SKM-1 (cell line): ENCODE data around the gene GMIP.

Experiments
- DNase-seq: peaks from one replicate; lab custom pipeline; 2025; ENCODE audit not compliant: unreplicated experiment; lab: John Stamatoyannopoulos, UW

GMIP gene

GRCh38 chr19:19661141-19661674 lies 17.8 kb upstream of the GMIP start:
- no peak for DNase-seq

DNA sequence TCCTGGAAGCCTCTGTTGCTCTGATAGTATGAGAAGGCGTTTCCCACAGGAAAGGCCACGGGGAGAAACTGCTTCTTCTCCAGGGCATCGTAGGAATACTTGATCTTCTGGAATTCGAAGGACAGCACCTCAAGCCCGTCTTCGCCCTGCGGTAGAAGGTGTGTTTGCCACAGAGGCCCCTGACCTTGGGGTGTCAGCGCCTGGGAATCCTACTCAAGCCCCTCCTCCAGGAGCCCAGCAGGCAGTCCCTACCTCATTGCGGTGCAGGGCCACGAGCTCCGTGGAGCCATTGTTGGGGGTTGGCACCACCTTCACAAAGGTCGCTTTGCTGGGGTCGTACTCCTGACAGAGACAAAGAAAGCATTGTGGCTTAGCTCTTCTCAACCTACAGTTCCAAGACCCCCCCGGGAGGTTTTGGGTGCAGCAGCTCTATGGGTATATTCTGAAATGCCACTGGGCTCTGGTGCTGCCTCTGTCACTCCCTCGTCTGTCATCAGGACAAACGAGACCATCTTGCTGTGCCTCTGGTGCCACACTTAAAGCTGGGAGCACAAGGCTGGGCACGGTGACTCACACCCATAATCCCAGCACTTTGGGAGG lies 16.3 kb upstream of the GMIP start:
- no peak for DNase-seq

- DNase-seq = no peak
Observed at GRCh38 chr19:19657397-19657783, 13.9 kb upstream of the GMIP start.

- no peak for DNase-seq
Observed at GRCh38 chr19:19656451-19657396, 13.3 kb upstream of the GMIP start.

GRCh38 chr19:19655641-19656343 lies 12.3 kb upstream of the GMIP start:
- DNase-seq = no peak

- DNase-seq = no peak
Observed at GRCh38 chr19:19655051-19655594, 11.7 kb upstream of the GMIP start.

DNA sequence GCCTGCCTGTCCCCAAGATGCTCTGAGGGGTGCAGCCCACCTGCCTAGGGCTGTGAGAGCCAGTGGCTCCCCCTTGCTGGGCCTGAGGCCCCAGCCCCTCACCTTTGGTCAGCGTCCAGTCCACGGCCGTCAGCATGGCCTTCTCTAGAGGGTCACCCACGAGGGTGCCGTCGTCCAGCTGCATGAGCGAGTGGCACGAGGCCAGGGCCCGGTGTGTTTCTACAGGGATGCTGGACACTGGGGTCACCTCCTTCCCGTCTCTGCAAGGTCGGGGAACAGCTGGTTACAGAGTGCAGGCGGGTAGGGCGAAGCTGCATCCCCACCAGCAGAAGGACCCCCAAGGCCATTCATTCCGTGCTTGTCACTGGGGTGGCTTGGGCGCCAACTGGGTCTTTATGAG lies 11.0 kb upstream of the GMIP start:
- DNase-seq = no peak

- DNase-seq = no peak
Observed at GRCh38 chr19:19653597-19654147, 10.2 kb upstream of the GMIP start.

DNA sequence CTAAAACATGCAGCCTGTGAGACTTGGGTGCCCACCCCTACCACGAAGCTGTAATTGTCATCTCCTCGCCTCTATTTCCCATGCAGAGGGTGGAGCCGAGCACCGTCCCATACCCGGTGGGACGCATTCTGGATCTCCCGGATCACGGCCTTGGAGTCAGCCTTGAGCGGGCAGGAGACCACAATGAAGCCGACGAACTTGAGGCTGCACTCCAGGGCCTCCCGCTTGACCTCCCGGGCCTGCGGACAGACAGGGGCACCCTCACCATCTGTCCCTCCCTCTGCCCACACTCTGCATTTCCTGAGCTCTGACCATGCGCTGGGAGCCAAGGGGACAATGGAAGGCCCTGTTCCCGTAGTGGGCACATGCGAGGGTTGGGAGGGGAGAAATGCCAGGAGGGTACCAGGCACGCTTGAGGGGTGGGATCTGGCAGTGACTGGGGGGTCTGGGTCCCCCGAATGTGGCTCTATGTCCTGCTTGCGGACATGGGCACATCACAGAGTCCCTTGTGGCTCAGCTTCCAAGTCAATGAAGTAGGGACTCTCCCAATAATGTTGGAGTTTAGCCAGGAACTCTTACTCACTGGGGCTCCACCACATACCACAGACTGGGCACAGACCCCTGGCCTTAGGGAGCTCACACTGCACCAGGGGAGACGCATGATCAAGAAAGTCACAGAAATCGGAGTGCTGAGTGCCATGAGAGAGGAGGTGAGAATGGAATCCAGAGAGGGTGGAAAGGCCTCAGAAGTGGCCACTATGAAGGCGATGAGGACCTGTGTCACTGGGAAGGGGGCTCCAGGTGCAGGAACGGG lies 9.2 kb upstream of the GMIP start:
- DNase-seq = no peak

- no peak for DNase-seq
Observed at GRCh38 chr19:19651076-19651475, 7.6 kb upstream of the GMIP start.

DNA sequence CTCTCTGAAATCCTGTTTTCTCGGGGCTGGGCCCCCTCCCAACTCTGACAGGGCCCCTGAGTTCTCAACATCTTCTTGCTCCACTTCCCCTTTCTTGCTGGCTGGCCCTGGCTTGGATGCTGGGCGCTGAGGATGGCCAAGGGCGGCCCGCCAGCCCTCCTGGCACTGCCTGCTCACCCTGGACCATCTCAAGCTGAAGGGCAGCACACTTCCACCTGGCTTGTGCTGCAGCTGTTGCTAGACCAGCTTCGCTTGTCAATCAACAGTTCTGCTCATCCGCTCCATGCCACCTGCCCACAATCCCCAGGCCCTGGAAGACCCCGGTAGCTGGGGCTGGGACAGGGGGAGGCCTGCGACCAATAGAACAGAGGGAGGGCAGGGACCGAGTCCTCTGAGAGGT lies 6.9 kb upstream of the GMIP start:
- no peak for DNase-seq

DNA sequence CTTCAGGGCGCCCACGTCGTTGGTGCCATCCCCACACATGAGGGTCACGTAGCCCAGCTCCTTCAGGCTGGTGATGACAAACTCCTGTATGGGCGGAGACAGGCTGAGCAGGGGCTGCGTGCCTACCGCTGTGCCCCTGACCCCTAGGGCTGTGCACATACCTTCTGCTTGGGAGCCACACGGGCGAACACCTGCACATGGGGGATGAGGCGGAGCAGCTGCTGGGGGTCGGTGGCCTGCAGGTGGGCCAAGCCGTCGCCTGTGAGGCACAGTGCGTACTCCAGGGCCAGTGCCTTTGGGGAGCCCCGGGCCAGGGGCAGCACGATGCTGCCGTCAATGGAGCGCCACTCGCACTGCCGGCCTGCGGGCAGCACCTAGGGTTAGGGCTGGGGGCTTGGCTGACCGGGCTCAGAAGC lies 6.1 kb upstream of the GMIP start:
- no peak for DNase-seq

GRCh38 chr19:19649155-19649554 lies 5.7 kb upstream of the GMIP start:
- DNase-seq = no peak

DNA sequence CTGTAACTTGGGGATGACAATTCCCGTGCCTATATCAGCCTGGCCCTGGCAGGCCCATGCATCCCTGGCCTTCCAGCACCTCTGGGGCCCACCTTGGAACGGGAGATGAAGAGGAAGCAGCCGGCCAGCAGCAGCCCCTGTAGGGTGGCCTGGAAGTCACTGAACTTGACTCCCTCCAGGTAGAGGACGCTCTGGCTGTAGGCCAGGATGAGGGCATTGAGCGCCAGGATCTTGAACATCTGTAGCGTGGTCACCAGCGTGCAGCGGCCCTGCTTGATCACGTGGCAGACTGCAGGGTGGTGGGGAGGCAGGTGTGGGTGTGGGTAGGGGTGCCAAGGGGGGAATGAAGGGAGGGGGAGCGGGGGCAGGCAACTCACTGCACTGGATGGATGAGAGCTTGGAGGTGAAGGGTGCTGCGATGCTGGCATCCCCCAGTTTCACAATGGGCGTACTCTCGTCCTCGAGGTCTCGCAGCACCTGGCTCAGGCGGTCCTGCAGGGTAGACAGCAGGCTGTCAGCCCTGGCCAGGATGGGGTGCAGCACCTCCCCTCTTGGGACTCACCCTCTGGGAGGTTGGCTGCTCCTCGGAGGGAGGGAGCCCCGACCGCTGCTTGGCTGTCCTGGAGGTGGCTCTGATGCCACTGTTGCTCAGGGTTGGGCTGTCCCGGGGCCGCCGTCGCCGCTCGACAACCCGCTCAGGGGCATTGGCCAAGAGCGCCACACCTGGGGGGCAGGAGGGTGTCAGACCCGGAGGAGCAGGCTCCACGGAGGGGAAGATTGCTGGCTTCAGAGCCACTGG lies 3.8 kb upstream of the GMIP start:
- no peak for DNase-seq

GRCh38 chr19:19645233-19645870 lies 1.9 kb upstream of the GMIP start:
- no peak for DNase-seq

DNA sequence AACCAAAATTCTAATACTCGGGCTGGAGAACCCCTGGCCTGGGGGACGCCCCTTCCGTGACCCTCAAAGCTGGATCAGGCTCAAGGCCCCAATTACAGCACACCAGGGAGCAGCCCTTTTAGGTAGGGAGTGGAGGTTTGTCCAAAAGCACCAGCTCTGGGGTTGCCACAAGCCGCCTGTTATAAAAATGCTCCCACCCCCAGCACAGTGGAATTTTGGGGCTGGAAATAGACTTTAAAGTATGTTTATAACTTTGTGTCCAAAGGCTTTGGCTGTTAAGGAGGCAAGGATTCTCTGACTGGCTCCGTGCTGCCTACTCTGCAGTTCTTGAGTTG lies 564 bp upstream of the GMIP start:
- no peak for DNase-seq

DNA sequence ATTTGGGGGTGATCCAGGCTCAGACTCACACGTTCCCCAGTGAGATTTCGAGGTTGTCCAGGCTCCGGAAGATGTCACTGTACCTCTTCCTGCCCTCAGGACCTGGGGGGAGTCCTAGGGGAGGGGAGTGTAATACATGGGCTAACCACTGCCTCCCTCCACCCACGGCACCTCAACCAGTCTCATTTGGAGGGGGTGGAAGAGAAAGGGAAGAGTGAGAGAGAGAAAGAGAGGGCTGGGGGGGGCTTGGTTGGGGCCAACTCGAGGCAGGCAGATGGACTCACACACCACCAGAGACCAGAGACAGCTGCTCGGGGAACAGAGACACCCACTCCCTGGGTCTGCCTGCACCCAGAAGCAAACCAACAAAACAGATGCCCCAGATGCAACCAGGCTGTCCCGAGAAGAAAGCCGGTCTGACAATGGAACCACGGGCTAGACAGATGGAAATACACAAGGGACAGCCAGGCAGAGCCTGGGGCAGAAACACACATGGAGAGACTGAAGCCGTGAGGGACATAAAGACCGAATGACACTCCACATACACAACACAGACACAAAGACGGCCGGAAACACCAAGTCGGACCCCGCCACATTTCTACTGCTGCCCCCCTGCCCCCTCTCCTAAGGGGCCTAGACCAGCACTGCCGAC lies 825 bp downstream of the GMIP start:
- DNase-seq = no peak

- DNase-seq = no peak
Observed at GRCh38 chr19:19637523-19638251, 5.8 kb downstream of the GMIP start.
